ENCODE results near the gene ZFPM1. TPM values are rescaled to one million over a fixed set of nuclear protein-coding genes. Genes with fewer than 3 reads are reported as not detected.

Gene ZFPM1
- total and polyA plus RNA-seq, 2 of the 8 experiments (the other 6 are each of a cell fraction or from before 2014, with no cell fraction given), result 0.74 to 4.8 TPM

- ChIA-PET POLR2A (ENCODE audit: partially characterized antibody) (interaction anchor here (0.6 to 1.6 kb wide), 3 partner anchors 20 to 81 kb away, joined by 3 to 4 read pairs (median 3); no protein-coding TSS in a partner anchor), CTCF (ENCODE audit: partially characterized antibody) (interaction anchor here (0.8 to 3.5 kb wide), 14 partner anchors 8 to 72 kb away, joined by 3 to 19 read pairs (median 7); partner anchors contain the start of gene ZFPM1)
- DNase-seq (ENCODE audit: low read depth in 1 of 2, low spot score in 2 of 2) (no peak), FAIRE-seq (no peak)
- Histone ChIP-seq H2AK5ac (ENCODE audit: low read depth, low read length) (no peak overlapping the region), H3K36me3 (ENCODE audit: control insufficient read depth in 2 of 4, insufficient read depth in 4 of 4, low read length in 3 of 4) (no peaks in the 10 kb centered on the region; a peak in 1 of 8 replicates), H3K9ac (replicated peaks in 1 of 4; ENCODE audit: extremely low read depth in 1 of 4, low read depth in 3 of 4, low read length in 3 of 4) (no peak overlapping the region), H4K20me1 (replicated peaks in 1 of 2; ENCODE audit: control insufficient read depth in 1 of 2, insufficient read depth in 2 of 2, low read length in 2 of 2) (peaks cover 0 to 4% of the 10 kb centered on the region in 2 experiments), H3K56ac (replicated peaks; ENCODE audit: insufficient read length, low read depth, low read length) (no peak overlapping the region), H4K8ac (ENCODE audit: extremely low read depth, insufficient read depth, low read length) (no peak overlapping the region), H3K79me2 (ENCODE audit: control insufficient read depth in 1 of 2, insufficient read depth in 2 of 2, low read length in 2 of 2) (no peaks in the 10 kb centered on the region), H2BK15ac (ENCODE audit: low read length) (no peak overlapping the region), H4K91ac (replicated peaks; ENCODE audit: insufficient read length, low read length) (no peak overlapping the region), H3K14ac (ENCODE audit: insufficient read length) (no peak overlapping the region), H2AFZ (ENCODE audit: low read length) (no peak overlapping the region), H3K23ac (ENCODE audit: insufficient read length) (no peak overlapping the region), H3K4me3 (ENCODE audit: extremely low read depth in 1 of 4, insufficient read depth in 2 of 4, low read depth in 3 of 4, low read length in 4 of 4) (no peak overlapping the region), H2BK120ac (replicated peaks; ENCODE audit: low read depth, low read length) (no peak overlapping the region), H3K4me1 (replicated peaks in 1 of 4; ENCODE audit: control insufficient read depth in 3 of 4, insufficient read depth in 4 of 4, low read length in 3 of 4) (peaks cover 0 to 2% (median 0%) of the 10 kb centered on the region in 4 experiments; a peak in 1 of 7 replicates), H3K27ac (ENCODE audit: low read depth, low read length) (no peak overlapping the region), H3K4ac (replicated peaks; ENCODE audit: insufficient read length, low read depth, low read length) (no peak overlapping the region), H3K18ac (ENCODE audit: extremely low read depth, low read length) (no peak overlapping the region), H3K27me3 (replicated peaks in 1 of 4; ENCODE audit: control insufficient read depth in 3 of 4, extremely low read depth in 1 of 4, insufficient read depth in 3 of 4, low read length in 3 of 4) (no peaks in the 10 kb centered on the region), H2BK5ac (ENCODE audit: low read depth, low read length) (no peak overlapping the region), H3K9me3 (ENCODE audit: insufficient read depth in 2 of 2, low read depth in 1 of 2, low read length in 1 of 2) (no peaks in the 10 kb centered on the region), H3K23me2 (ENCODE audit: low read depth, low read length) (no peaks in the 10 kb centered on the region), H3K79me1 (ENCODE audit: low read depth, low read length) (no peaks in the 10 kb centered on the region; the same call in 1 of the 2 replicates), H2BK12ac (ENCODE audit: low read depth, low read length) (no peak overlapping the region), H3K4me2 (ENCODE audit: insufficient read depth in 1 of 2, low read depth in 2 of 2, low read length in 2 of 2) (no peak overlapping the region), H4K5ac (ENCODE audit: insufficient read length, low read depth, low read length) (no peak overlapping the region), H2BK20ac (ENCODE audit: low read length) (no peak overlapping the region)
- WGBS, 2 experiments (ENCODE audit: extremely low coverage in 1 of 2, insufficient coverage in 1 of 2, insufficient read length in 1 of 2, insufficient replicate concordance in 2 of 2, low coverage in 1 of 2, low lambda C conversion rate in 2 of 2, missing lambda C conversion rate in 1 of 2), result 91% methylated on average over 47 of the region's 54 CpGs; no CpG with 5 or more reads in 1 of the 2 experiments
- TF ChIP-seq JUN (IDR thresholded peaks at IDR 0.05; ENCODE audit: low read depth, low read length) (no peak), CREB1 (IDR thresholded peaks at IDR 0.05) (no peak), CBX8 (IDR thresholded peaks at IDR 0.05; ENCODE audit: borderline replicate concordance, low read depth, low read length) (no peak), KDM4A (IDR thresholded peaks at IDR 0.05; ENCODE audit: low read depth, low read length, severe bottlenecking) (no peak), GABPA (IDR thresholded peaks at IDR 0.05; ENCODE audit: borderline replicate concordance, insufficient read depth, low read length) (peak; percentile 27; the same call in 1 of the 2 replicates), BCL11A (IDR thresholded peaks at IDR 0.05; ENCODE audit: low read depth in 2 of 2, low read length in 2 of 2) (no peak), RBBP5 (IDR thresholded peaks at IDR 0.05; ENCODE audit: borderline replicate concordance, low read depth, low read length) (no peak), ATF2 (IDR thresholded peaks at IDR 0.05; ENCODE audit: low read length) (no peak), KDM1A (IDR thresholded peaks at IDR 0.05; ENCODE audit: borderline replicate concordance, low read length) (no peak), EGR1 (IDR thresholded peaks at IDR 0.05; ENCODE audit: borderline replicate concordance, low read depth, low read length) (no peak)
These were observed 35.1 kb downstream of the ZFPM1 start for GRCh38 chr16:88487920-88488851.
